GM21367 (cell line): ENCODE measurements around the gene LAMB2.

Experiments used
- ATAC-seq: cut with Tn5 transposase; IDR thresholded peaks from one replicate; pipeline ENCODE4 v1.9.1; 2021; ENCODE audit not compliant: unreplicated experiment

Gene LAMB2

DNA sequence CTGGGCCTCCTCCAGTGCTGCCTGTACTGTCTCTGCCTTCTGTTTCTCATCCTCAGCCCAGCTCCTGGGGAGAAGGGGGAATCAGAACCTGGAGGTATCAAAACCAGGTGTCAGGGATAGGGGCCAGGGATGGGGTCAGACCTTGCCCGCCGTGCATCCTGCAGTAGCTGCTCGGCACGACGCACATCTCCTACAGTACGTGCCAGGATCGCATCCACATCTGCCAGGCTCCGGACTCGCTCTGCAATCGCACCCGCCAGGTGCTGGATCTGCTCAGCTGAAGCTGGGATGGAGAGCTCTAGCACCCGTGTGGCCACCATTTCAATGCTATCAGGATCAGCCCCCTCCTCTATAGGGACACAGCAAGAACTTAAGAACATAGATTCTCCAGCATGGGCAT is 10.8 kb downstream of the LAMB2 start:
- ATAC-seq: no peak

GRCh38 chr3:49121132-49121736 is 11.6 kb downstream of the LAMB2 start:
- ATAC-seq: no peak

DNA sequence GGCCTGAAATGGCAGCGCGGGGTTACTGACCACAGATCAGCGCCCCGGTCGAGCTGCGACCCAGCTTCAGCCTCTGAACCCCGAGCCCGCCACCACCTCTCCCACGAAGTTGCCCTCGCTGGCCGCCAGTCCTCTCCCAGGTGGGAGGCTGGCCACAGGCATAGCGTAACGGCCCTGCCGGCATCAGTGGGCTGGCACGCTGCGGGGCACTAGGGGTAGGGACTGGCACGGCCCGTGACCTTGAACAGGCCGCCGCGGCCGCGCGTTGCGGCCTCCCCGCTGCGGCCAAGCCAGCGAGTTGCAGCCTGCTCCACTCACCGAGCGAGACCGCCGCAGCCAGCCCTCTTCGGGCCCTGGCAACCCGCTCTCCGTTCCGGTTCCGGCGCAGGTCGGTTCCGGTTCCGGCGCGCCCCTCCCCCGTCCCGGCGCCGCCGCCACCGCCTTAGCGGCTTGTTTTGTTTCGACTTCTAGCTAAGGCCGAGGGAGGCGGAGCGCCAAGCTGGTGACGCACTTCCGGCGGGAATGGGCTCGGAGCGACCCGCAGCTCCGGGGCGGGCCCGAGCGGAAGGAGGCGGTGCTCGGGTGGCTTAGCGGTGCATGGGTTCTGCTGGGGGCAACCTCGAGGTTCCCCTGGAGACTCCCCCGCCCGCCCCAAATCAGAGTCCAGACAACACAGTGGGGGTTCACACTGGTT is 12.3 kb downstream of the LAMB2 start, which contains the start of gene USP19:
USP19 (minus strand) TSS at position 386 of the 694 bp plus-strand sequence. CDS start 1,678 bp downstream, outside the sequence.
- ATAC-seq: peak; percentile 80

- no peak for ATAC-seq
Observed at GRCh38 chr3:49120096-49120437, 12.8 kb downstream of the LAMB2 start.

GRCh38 chr3:49119439-49119838 is 13.4 kb downstream of the LAMB2 start:
- ATAC-seq: no peak

DNA sequence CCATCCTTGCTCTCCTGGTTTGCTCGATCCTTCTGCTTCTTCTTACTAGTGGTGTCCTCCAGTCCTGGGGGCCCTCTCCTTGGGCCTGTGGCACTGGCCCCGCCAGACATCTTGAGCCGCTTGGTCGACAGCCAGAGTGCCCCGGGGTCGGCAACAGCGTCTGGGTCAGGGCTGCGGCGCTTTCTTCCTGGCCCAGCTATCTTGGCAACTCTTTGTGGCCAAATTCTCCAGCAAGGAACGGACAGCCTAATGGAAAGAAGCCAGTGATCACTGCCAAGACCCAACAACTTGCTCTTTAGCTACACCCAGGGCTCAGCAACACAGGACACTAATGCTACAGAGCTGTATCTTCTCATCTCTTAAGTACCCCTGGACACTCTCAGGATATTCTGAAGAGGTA is 13.8 kb downstream of the LAMB2 start:
- no peak for ATAC-seq

- no peak for ATAC-seq
Observed at GRCh38 chr3:49112262-49112661, 20.6 kb downstream of the LAMB2 start.

DNA sequence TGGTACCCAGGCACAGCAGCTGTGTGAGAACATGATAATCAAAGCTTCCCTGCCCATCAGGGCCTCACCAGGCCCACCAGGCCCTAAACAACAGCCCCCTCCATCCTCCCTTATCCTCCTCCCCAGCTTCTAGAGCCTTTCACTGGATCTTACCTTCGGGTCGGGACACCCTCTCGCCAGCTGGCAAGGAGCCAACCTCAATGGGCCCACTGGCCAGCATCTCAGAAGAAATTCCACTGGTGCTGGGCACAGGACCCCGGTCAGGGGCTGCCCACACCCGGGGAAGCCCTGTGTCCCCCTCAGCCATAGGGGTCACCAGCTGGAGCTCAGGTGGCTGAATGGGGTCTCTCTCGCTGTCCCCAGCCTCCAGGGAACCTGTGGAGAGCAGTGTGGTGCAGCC is 21.5 kb downstream of the LAMB2 start:
- no peak for ATAC-seq

- ATAC-seq: no peak
Observed at GRCh38 chr3:49110780-49111179, 22.1 kb downstream of the LAMB2 start.

GRCh38 chr3:49108346-49108745 is 24.5 kb downstream of the LAMB2 start:
- ATAC-seq: no peak

GRCh38 chr3:49104427-49105291 is 28.2 kb downstream of the LAMB2 start, which contains the start of gene QARS1:
Gene QARS1, minus strand, starts transcription at chr3:49104757. Its CDS starts 24 bp downstream, at chr3:49104733.
- ATAC-seq: peak; percentile 63

DNA sequence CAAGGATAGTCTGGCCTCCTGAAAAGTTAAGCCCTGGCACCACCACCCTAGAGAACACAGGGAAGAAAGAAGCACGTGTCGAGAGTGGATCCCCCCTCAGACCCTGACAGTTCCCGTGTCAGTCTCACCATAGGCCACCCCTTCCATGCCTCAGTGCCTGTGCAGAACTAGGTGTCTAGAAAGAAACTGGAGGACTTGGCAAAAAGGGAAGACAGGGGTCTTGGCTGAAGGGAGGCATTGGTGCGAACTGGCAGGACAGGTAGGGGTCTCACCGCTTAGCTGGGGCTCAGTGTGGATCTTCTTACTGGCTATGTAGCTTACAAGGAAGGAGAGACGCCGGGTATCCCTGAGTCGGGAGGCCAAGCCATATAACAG is 28.8 kb downstream of the LAMB2 start:
- no peak for ATAC-seq

DNA sequence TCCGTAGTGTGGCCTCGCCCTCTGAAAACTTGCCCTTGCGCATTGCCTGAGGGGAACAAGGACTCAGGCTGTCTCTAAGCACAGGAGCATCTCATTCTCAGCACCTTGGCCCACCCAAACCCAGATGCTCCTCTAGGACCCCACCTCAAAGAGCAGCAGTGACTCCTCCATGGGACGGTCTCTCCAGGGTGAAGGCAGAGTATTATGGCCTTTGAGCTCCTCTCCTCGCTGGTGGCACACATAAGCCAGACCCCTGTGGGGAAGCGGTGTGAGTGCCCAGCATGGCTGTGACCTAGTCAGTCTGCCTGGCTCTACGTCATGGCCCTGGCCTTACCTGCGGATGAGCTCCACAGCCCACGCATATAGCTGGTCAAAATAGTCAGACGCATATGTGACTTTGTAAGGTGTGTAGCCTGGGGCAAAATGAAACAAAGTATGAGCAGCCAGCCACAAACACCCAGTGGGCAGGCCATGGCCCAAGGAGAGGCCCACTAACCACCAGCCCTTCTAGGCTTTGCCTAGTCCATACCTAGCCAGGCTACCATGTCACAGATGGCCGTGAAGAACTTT is 32.7 kb downstream of the LAMB2 start:
- ATAC-seq: no peak

DNA sequence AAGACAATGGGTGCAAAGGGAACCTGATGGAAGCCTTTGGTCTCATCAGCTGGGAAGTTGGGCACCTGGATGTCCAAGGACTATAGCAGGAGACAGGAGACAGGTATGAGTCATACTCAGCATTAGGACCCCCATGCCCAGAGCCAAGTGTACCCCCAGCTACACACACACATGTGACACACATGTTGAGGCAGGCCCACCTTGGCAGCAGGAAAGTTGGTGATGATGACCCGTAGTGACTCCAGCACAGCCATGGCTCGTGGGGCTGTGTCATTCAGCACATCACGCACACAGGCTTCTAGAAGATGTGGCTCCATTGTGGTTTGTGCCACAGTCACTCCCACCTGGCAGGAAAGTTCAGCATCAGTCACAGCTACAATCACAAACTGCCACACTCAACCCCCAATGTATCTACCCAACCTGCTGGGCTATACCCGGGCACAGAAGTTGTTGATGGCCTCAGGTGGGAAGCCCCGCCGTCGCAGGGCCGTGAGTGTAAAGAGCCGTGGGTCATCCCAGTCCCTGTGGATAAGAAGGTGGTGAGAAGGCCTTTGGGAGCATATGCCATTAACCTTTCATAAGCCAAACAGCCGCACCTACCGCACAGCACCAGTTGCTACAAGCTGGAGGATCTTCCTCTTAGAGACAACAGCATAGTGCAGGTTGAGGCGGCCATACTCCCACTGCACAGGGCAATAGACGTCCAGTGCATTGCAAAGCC is 33.8 kb downstream of the LAMB2 start:
- no peak for ATAC-seq

DNA sequence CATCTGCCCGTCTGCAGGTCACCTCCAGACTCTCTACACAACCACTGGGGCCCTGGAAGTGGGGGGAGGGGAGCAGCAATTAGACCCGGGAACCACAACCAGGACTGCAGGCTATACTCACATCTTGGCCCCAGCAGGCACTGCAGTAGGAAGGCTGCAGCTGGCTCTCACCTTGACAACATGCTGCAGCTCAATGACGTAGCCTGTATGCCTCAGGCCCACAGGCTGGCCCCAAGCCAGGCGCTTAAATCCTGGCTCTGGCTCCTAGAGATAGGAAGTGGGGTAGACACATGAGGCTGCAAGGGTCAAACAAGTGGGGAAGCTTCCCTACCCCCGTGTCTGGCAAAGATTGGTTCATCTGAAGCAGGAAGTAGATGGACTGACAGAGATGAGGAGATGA is 34.4 kb downstream of the LAMB2 start:
- ATAC-seq: no peak

- ATAC-seq: peak; percentile 64
Observed at GRCh38 chr3:49093853-49094767, 38.7 kb downstream of the LAMB2 start, which contains the start of gene QRICH1. Gene QRICH1, minus strand, starts transcription at chr3:49094071. Its CDS starts 17,054 bp downstream, at chr3:49077017.

DNA sequence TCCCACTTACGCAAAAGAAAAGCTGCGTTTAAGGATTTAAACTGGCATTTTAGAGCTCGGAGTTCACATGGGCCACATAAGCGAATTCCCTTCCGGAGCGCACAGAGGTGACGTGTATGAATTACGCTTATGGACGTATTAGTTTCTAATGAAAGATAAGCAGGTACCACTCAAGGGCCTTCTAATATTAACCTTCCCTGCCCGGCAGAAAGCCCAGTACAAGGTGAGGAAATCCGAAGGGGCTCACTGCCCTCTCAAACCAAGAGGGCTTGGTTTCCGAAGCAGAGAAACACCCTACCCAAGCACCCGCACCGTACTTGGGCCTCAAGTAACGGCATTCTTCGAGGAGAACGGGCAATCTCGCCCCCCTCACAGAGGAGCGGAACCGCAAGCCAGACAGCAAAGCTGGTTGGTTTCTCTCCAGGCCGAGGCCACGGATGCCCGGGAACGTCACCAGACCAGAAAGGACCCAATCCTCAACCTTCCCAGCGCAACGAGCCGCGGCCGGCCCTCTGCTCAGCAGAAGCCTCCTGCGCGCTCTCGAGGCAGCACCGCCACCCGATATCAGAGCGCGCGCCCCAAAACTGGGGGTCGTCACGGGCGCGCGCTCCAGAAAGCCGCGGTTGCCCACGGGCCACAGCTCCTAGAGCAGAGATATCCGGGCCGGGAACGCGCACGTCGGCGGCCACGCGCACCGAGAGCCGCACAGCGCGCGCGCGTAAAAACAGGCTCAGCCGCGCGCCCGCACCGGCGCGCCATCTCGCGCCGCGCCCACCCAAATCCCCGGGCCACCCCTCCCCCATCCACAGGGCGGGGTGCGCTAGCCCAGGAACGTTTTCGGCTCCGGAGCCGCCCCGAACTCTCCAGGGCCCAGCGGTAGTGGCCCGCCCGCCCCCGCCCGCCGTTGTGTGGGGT is 39.7 kb downstream of the LAMB2 start:
- ATAC-seq: peak; percentile 26

DNA sequence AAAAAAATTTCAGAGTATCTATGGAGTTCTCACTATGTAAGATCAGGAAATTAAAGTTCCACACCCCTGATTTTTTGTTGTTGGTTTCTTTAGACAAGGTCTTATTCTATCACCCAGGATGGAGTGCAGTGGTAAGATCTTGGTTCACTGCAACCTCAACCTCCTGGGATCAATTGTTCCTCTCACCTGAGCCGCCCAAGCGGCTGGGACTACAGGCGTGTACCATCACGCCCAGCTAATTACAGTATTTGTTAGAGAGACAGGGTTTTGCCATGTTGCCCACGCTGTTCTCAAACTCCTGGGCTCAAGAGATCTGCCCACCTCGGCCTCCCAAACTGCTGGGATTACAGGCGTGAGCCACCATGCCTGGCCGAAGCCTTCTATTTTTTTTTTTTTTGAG is 51.4 kb downstream of the LAMB2 start:
- ATAC-seq: no peak

GRCh38 chr3:49079270-49079669 is 53.6 kb downstream of the LAMB2 start:
- no peak for ATAC-seq
